Gastroesophageal sphincter (tissue), 4 donors: ENCODE measurements around the gene LPP. TPM values are rescaled to one million over a fixed set of nuclear protein-coding genes. Genes with fewer than 3 reads are reported as not detected.

ENCODE experiments used
- ATAC-seq: fragments of 150-250 bp; one replicate; pipeline ENCODE4 v1.9.1; 2016; ENCODE audit warnings: mild to moderate bottlenecking, moderate library complexity
- H3K27ac ChIP-seq, 4 donors: fragments of 200-600 bp; sonication (generic) in 3 of 4; 1 replicate in 3 of 4; 2 replicates in 1 of 4; pipeline ENCODE4 v1.5.1; 2016 to 2019
- H3K27me3 ChIP-seq: fragments of 200-600 bp; sonication (generic); one replicate; pipeline ENCODE4 v1.5.1; 2019
- H3K36me3 ChIP-seq, 2 donors: fragments of 200-600 bp; sonication (generic); one replicate each; pipeline ENCODE4 v1.5.1; 2019; ENCODE audit warnings: control low read depth in 1 of 2
- H3K4me1 ChIP-seq, 3 donors: fragments of 200-600 bp; sonication (generic); 1 replicate in 2 of 3; 2 replicates in 1 of 3; pipeline ENCODE4 v1.5.1; 2016 to 2019; ENCODE audit warnings: control low read depth in 2 of 3
- H3K4me3 ChIP-seq, 2 donors: fragments of 200-600 bp; sonication (generic); one replicate each; pipeline ENCODE4 v1.5.1; 2019; ENCODE audit warnings: mild to moderate bottlenecking in 1 of 2, moderate library complexity in 1 of 2
- H3K9me3 ChIP-seq, 3 donors: fragments of 200-600 bp; sonication (generic); one replicate each; pipeline ENCODE4 v1.5.1; 2017 to 2019; ENCODE audit warnings: control low read depth in 2 of 3
- EP300 ChIP-seq: sonication (generic); formaldehyde crosslinking; IDR thresholded peaks from one replicate; pipeline ENCODE4 v1.6.1; 2017; ENCODE audit warnings: antibody characterized with exemption, mild to moderate bottlenecking
- POLR2A ChIP-seq, 2 donors: fragments of 450-650 bp; IDR thresholded peaks; one replicate each; pipeline ENCODE4 v1.6.1; 2017; ENCODE audit warnings: antibody characterized with exemption in 2 of 2, mild to moderate bottlenecking in 2 of 2, moderate library complexity in 1 of 2
- POLR2AphosphoS5 ChIP-seq: sonication (generic); formaldehyde crosslinking; IDR thresholded peaks from one replicate; pipeline ENCODE4 v1.6.1; 2017; ENCODE audit warnings: antibody characterized with exemption
- WGBS, 2 donors: methylation state at CpG; one replicate each; pipeline ENCODE4 v1.1.5; 2018; ENCODE audit warnings: low coverage in 1 of 2; 5-methylcytosine and 5-hydroxymethylcytosine counted together
- total RNA-seq, 4 donors: library from RNA; depleted of rRNA; stranded (reverse); fragments of >200 nt; gene quantifications; one replicate each; pipeline ENCODE4 v1.1.0, GENCODE V29; 2016
- TF ChIP-seq, protein P1 (sequence below), 4 experiments: fragments of 200-600 bp in 2 of 4; fragments of 450-650 bp in 2 of 4; sonication (generic) in 1 of 4; IDR thresholded peaks; one replicate each; pipeline ENCODE4 v1.5.1; 2017 to 2019; ENCODE audit warnings: antibody characterized with exemption in 4 of 4, mild to moderate bottlenecking in 2 of 4, moderate library complexity in 2 of 4

The LPP gene
- total RNA-seq, 4 donors from 2014 or later: 1,243 to 2,297 (median 2,164) TPM

DNA sequence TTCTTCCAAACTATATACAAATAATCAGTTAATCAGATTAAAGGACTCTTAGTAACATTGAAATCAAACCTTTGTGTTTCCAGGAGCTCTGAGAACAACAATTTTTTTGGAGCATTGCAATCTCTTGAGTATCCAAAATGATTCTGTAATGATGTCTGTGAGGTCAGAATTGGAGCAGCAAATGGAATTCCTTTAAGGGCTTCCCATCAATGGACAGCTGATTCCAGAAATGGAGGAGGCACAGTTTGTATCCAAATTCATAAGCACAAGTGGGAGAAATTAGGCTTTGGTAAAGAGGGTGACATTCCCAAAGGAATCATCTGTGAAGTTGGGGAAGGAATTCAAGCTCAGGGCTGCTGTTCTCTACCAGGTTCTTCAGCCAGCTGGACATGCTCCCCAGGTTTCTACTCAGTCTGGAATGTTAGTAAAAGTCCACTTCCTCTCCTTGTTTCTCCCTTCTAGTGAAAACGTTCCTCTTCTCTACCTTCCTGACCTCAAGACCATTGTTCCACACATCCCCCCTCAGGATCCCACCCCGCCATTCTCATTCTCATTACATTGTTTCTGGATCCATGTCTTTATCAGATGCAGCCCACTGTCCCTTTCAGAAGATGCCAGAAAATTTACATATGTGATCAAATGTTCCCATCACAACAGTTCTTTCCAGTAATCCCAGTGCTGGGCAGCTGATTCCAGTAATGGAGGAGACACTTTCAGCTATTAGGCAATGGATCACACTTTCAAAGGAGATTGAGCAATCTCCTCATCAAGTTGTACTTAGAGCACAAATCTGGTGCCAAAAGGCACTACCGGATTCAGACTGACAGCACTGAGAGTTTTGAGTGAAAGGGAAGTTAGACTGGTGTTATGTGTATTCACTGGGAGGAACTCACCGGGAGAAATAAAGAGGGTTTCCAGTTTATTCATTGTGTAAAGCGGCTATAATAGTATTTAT is 626.5 kb downstream of the LPP start:
- H3K4me3 ChIP-seq: no peak overlapping the region
- no peaks in the 10 kb centered on the region for H3K9me3 ChIP-seq
- peaks cover 24 to 78% (median 34%) of the 10 kb centered on the region in 3 donors for H3K4me1 ChIP-seq
- ATAC-seq: peak; percentile 84
- no peaks in the 10 kb centered on the region for H3K36me3 ChIP-seq
- peak; percentile 97 for TF ChIP-seq POLR2AphosphoS5
- no peak for TF ChIP-seq EP300
- H3K27me3 ChIP-seq: no peaks in the 10 kb centered on the region
- 65% methylated on average over 4 to 5 of the region's 5 CpGs for WGBS, 2 donors
- peak overlapping the region; percentile 72 to 82 (median 79) for H3K27ac ChIP-seq

DNA sequence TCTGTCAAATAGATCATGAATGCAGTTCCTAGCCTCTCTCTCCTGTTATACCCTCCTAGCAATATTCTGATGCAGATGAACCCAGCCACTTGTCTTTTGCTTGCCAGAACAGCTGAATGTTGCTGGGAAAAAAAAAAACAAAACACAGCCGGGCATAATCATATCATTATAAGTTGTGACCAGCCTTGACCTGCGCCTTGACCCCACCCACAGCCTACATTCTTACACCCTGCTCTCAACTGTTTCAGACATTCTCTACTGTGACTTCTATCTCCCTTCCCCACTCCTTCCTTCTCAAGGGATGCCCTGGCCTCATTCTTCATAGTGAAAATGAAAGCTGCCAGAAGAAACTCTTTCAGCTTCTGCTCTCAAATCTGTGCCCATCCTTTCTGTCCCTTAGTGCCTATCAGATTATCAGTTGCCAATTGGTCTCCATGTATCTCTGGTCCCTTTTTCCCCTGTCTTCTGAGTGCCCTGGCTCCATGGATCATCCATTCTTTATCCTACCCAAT is 628.7 kb downstream of the LPP start:
- 47 to 65% methylated on average over 2 of the region's 2 CpGs for WGBS, 2 donors
- TF ChIP-seq POLR2A (IDR thresholded peaks at IDR 0.05): no peak
- TF ChIP-seq, protein P1, sequence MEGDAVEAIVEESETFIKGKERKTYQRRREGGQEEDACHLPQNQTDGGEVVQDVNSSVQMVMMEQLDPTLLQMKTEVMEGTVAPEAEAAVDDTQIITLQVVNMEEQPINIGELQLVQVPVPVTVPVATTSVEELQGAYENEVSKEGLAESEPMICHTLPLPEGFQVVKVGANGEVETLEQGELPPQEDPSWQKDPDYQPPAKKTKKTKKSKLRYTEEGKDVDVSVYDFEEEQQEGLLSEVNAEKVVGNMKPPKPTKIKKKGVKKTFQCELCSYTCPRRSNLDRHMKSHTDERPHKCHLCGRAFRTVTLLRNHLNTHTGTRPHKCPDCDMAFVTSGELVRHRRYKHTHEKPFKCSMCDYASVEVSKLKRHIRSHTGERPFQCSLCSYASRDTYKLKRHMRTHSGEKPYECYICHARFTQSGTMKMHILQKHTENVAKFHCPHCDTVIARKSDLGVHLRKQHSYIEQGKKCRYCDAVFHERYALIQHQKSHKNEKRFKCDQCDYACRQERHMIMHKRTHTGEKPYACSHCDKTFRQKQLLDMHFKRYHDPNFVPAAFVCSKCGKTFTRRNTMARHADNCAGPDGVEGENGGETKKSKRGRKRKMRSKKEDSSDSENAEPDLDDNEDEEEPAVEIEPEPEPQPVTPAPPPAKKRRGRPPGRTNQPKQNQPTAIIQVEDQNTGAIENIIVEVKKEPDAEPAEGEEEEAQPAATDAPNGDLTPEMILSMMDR (IDR thresholded peaks at IDR 0.05): no peak
- no peak for TF ChIP-seq POLR2AphosphoS5
- no peak for TF ChIP-seq EP300
- Histone ChIP-seq H3K4me3 (no peak overlapping the region), H3K36me3 (no peaks in the 10 kb centered on the region), H3K27ac (peak overlapping the region in 3 of 4 donors; percentile 15 to 78 (median 49)), H3K9me3 (no peaks in the 10 kb centered on the region), H3K4me1 (peaks cover 23 to 76% (median 26%) of the 10 kb centered on the region in 3 donors), H3K27me3 (no peaks in the 10 kb centered on the region)
- no peak for ATAC-seq

DNA sequence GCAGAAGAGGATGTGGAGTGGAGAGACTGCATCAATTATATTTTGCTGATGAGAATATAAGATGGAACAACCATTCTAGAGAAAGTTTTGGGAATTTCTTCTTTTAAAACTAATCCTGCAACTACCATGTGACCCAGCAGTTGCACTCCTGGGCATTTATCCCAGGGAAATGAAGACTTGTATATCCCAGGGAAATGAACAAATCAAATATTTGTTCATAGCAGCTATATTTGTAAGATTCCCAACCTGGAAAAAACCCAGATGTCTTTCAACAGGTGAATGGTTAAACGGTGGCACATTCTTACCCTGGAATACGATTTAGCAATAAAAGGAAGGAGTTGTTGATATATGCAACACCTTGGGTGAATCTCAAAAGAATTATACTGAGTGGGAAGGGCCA is 632.5 kb downstream of the LPP start:
- H3K27me3 ChIP-seq: no peaks in the 10 kb centered on the region
- TF ChIP-seq, protein P1 (IDR thresholded peaks at IDR 0.05): no peak
- TF ChIP-seq EP300 (no peak), POLR2A (IDR thresholded peaks at IDR 0.05) (no peak), POLR2AphosphoS5 (no peak)
- H3K4me1 ChIP-seq: peaks cover 4 to 59% (median 18%) of the 10 kb centered on the region in 3 donors
- H3K4me3 ChIP-seq: no peak overlapping the region
- H3K36me3 ChIP-seq: no peaks in the 10 kb centered on the region
- no peak overlapping the region for H3K27ac ChIP-seq
- no peak for ATAC-seq
- no peaks in the 10 kb centered on the region for H3K9me3 ChIP-seq
- 30 to 41% methylated on average over 2 of the region's 2 CpGs for WGBS, 2 donors

GRCh38 chr3:188788621-188789081 is 634.7 kb downstream of the LPP start:
- Histone ChIP-seq H3K36me3 (no peaks in the 10 kb centered on the region), H3K27ac (no peak overlapping the region), H3K9me3 (no peaks in the 10 kb centered on the region), H3K4me1 (peaks cover 4 to 63% (median 18%) of the 10 kb centered on the region in 3 donors), H3K27me3 (no peaks in the 10 kb centered on the region), H3K4me3 (no peak overlapping the region)
- TF ChIP-seq, protein P1 (IDR thresholded peaks at IDR 0.05): no peak
- no peak for TF ChIP-seq POLR2A (IDR thresholded peaks at IDR 0.05)
- no peak for TF ChIP-seq POLR2AphosphoS5
- TF ChIP-seq EP300: no peak
- 56 to 66% methylated on average over 4 to 5 of the region's 5 CpGs for WGBS, 2 donors
- ATAC-seq: no peak

DNA sequence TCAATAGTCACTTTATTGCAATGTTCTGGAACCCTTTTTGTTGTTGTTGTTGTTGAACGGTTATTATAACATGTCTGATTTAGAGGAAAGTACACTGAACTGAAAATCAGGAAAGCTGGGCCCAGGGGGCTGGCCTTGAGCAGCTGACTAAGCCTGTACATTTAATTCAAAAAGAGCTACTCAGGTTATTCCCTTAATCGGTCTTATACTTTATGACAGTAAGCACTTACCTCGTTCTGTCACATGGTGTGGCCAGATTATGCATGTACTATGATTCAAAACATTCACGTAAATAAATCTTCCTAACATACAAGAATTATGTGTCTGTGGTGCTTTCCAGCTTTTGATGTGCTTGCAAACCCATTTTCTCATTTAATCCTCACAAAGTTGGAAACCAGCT is 635.3 kb downstream of the LPP start:
- peaks cover 4 to 63% (median 18%) of the 10 kb centered on the region in 3 donors for H3K4me1 ChIP-seq
- WGBS, 2 donors: 68 to 70% methylated on average over 4 of the region's 4 CpGs
- no peak overlapping the region for H3K27ac ChIP-seq

More for the DNA sequence above, 635.3 kb downstream of the LPP start:
- Histone ChIP-seq H3K9me3 (no peaks in the 10 kb centered on the region), H3K36me3 (no peaks in the 10 kb centered on the region), H3K4me3 (no peak overlapping the region), H3K27me3 (no peaks in the 10 kb centered on the region)
- ATAC-seq: no peak
- TF ChIP-seq EP300 (no peak), POLR2A (IDR thresholded peaks at IDR 0.05) (no peak), POLR2AphosphoS5 (no peak)
- TF ChIP-seq, protein P1 (IDR thresholded peaks at IDR 0.05): no peak
